LNCAP (cell line): ENCODE measurements around the gene LBHD1.

Source experiments
- TF ChIP-seq, protein P1 (sequence below): fragments of 450-650 bp; IDR thresholded peaks from 2 replicates; pipeline ENCODE4 v1.5.1; 2017; ENCODE audit warnings: mild to moderate bottlenecking

Gene LBHD1

DNA sequence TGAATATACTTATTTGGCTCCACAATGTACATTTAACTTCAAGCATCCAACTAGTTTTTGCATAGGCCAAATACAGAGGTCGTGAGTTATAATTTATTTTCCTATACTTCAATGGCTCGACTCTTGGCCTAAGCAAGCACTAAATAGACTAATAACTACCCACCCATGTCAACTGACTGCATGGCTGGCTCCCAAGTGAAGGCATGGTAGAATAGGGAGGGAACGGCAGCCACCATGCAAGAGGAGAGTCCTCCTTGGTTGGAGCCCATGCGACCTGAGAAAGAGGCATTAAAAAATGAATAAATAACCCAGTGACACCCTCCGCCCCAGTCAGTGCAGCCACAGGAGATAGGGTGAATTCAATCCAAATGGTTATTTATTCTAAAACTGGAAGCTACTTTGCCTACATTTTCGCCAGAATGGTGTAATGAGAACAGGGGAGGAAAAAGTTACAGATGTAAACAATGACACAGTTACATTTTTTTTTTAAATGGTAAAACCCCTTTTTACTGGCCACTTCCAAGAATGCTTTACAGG lies 40.3 kb upstream of the LBHD1 start:
- TF ChIP-seq, protein P1, sequence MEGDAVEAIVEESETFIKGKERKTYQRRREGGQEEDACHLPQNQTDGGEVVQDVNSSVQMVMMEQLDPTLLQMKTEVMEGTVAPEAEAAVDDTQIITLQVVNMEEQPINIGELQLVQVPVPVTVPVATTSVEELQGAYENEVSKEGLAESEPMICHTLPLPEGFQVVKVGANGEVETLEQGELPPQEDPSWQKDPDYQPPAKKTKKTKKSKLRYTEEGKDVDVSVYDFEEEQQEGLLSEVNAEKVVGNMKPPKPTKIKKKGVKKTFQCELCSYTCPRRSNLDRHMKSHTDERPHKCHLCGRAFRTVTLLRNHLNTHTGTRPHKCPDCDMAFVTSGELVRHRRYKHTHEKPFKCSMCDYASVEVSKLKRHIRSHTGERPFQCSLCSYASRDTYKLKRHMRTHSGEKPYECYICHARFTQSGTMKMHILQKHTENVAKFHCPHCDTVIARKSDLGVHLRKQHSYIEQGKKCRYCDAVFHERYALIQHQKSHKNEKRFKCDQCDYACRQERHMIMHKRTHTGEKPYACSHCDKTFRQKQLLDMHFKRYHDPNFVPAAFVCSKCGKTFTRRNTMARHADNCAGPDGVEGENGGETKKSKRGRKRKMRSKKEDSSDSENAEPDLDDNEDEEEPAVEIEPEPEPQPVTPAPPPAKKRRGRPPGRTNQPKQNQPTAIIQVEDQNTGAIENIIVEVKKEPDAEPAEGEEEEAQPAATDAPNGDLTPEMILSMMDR: no peak

DNA sequence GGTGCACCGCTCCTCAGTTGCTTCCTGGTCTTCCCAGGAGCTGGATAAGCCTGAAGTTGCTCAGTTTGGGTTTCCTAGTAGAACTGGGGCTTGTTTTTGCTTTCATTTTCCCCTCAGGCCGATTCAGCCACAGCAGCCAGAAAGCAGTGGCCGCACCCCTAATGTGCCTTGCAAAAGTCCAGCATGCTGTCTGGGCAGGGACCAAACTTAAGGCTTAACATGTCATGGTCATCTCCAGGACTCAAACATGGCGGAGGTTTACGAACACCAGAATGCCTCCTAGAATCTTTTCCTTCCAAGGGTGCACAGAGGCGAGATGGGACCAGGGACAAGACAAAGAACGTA lies 37.9 kb upstream of the LBHD1 start:
- TF ChIP-seq, protein P1: no peak

DNA sequence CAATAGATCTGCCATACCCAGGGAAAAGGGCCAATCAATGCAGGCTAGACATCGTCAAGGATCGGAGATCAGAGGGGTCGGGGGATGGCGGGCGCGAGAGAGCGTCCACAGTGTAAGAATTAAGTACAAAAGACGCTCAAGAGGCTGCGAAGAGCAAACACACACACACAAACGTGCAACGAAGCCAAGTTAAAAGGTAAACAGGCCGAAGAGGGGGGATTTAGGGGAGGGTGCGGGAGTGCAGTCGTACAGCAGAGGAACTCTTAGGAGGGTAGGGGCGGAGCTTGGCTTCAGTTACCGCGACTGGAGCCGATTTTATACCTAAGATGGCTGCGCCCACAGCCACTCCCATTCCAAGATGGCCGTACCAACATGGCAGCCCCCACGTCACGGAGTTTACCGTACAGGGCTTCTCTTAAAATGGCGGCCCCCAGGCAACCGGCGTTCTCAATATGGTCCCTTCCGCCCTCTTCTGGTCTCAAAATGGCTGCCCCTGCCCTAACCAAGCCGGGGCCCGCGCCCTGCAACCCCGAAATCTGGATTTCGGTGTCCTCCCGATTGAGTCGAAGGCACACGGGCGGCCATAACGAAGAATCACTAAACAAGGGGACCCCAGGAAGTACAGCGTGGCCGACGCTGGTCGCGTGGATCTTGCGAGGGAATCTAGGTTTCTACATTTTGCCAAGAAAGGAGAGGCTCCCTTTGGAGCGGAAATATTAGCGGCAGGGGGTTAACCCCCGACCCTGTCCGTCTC lies 37.4 kb upstream of the LBHD1 start:
- TF ChIP-seq, protein P1: no peak

- TF ChIP-seq, protein P1: no peak
Observed at GRCh38 chr11:62708793-62709192, 36.7 kb upstream of the LBHD1 start.

- TF ChIP-seq, protein P1: no peak
Observed at GRCh38 chr11:62708392-62708791, 36.3 kb upstream of the LBHD1 start.

DNA sequence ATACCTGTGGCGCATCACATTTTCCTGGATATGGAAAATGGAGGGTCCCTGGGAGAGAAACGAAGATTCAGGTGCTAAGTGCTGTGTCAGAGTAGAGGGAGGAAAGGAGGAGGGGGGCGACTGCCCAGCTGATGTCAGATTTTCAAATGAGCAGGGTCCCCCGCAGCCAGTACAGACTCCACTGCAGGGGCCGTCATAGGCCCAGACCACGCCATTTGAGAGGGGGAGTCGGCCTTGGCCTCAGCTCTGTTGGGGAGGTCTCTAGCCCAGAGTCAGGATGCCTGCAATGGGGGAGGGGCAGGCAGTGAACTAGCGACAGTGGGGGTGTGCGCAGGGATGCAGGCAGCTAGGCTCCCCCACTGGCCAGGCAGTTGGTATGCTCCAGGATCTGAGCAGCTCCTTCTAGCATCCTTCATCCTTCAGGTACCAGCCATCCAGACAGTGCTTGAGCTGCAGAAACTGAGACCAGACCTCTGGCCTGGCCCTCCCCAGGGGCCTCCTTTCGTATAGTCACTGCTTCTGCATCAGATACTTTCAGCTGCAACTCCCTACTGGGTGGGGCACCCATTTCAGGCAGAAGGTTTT lies 35.3 kb upstream of the LBHD1 start, which contains the start of the genes BSCL2 and GNG3:
Gene BSCL2, minus strand, starts transcription at position 148 of the 585 bp plus-strand sequence. CDS start 229 bp downstream, outside the sequence.
Gene GNG3, plus strand, starts transcription at position 400 of the 585 bp plus-strand sequence. CDS start 620 bp downstream, outside the sequence.
- TF ChIP-seq, protein P1: no peak

DNA sequence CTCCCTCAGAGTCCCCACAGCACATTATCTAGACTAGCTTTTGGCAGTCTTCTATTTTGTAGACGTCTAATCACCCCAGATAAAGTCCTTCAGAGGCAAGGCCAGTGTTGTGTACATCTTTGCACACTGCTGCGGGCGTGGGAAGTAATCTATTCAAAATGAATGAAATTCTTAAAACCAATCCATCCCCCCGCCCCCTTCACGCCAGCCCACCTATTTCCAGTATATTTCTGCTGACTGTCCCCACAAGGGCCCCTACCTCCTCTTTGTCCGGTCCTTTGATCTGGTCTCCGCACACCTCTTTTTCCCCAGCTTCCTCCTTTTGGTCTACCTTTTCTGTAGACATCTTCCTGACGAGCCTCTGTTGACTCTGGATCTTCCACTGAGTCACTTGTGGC lies 34.8 kb upstream of the LBHD1 start:
- TF ChIP-seq, protein P1: no peak
